ENCODE results near the gene SIGLEC15.

GRCh38 chr18:45801416-45802004 lies 24.0 kb upstream of the SIGLEC15 start:
- TF ChIP-seq POLR2A (IDR thresholded peaks at IDR 0.05) = no peak
- TF ChIP-seq CTCF (IDR thresholded peaks at IDR 0.05) = no peak
